Psoas muscle (tissue), 8 donors: ENCODE measurements around the gene UBAC2. TPM values are rescaled to one million over a fixed set of nuclear protein-coding genes. Genes with fewer than 3 reads are reported as not detected.

ENCODE experiments used
- ATAC-seq, 4 donors: fragments of 200-7000 bp; cut with Tn5 transposase; one replicate each; pipeline ENCODE4 v1.9.1; 2020; ENCODE audit warnings: moderate library complexity in 3 of 4, mild to moderate bottlenecking in 2 of 4
- DNase-seq, 2 donors: peaks; one replicate each; pipeline ENCODE4 v3.0.0-alpha.2; 2020
- H3K27ac ChIP-seq: fragments of 200-600 bp; one replicate; pipeline ENCODE4 v1.8.0; 2022
- H3K27me3 ChIP-seq, 3 donors: fragments of 200-600 bp in 1 of 3; one replicate each; pipeline versions ENCODE4 v1.6.1 to v1.8.0; 2013 to 2022; ENCODE audit warnings: low read length in 2 of 3, mild to moderate bottlenecking in 2 of 3, moderate library complexity in 1 of 3; ENCODE audit not compliant: insufficient read depth in 3 of 3
- H3K36me3 ChIP-seq, 2 donors: fragments of 200-600 bp in 1 of 2; one replicate each; pipeline versions ENCODE4 v1.6.1 to v1.8.0; 2013 to 2022; ENCODE audit warnings: low read depth in 1 of 2, mild to moderate bottlenecking in 1 of 2, moderate library complexity in 1 of 2; ENCODE audit not compliant: insufficient read depth in 1 of 2
- H3K4me1 ChIP-seq: fragments of 200-600 bp; one replicate; pipeline ENCODE4 v1.8.0; 2022
- H3K4me3 ChIP-seq: fragments of 200-600 bp; one replicate; pipeline ENCODE4 v1.8.0; 2022; ENCODE audit warnings: mild to moderate bottlenecking
- H3K9me3 ChIP-seq: fragments of 200-600 bp; one replicate; pipeline ENCODE4 v1.8.0; 2022
- WGBS, 3 donors: extraction: QIAGEN DNeasy Blood & Tissue Kit; methylation state at CpG; one replicate each; pipeline versions ENCODE4 v1.1.6 to v1.1.7; 2013; 5-methylcytosine and 5-hydroxymethylcytosine counted together
- intact Hi-C, 2 donors: fragments of 100-400 bp; cut with DNase I; formaldehyde crosslinking; loops; one replicate each; pipeline versions ENCODE4 v1.11.0 to v1.14.2; 2022
- polyA plus RNA-seq, 3 donors: library from polyadenylated mRNA; stranded (reverse); fragments of 200-250 nt; gene quantifications; one replicate each; pipeline ENCODE4 v1.2.3, GENCODE V29; 2013
- total RNA-seq, 4 donors: library from RNA; stranded (reverse); fragmentation: NEBNext Ultra II Directional in 2 of 4; extraction: Animal tissue kit (Norgen Biotek cat#: 25700) in 2 of 4; gene quantifications; one replicate each; pipeline versions ENCODE4 v1.2.1 to v1.2.4, GENCODE V29; 2021 to 2023
- TF ChIP-seq, protein P1 (sequence below): fragments of 200-600 bp; IDR thresholded peaks from one replicate; pipeline ENCODE4 v1.8.0; 2022; ENCODE audit warnings: antibody characterized with exemption
- donor health status: healthy with polysubstance abuse.
- donor health status: DM: no; HTN: no; CAD: no; lungs with moderate emphysema.
- donor health status: Bipolar disorder and iron deficiency.
- donor health status: healthy.
- donor health status: DM: yes; HTN: yes; CAD: no.
- donor health status: DM: no; HTN: no; CAD: no.
- donor health status: DM: no; HTN: no; CAD: no.
- donor health status: DM: yes; HTN: yes; CAD: no.

UBAC2 gene
- total and polyA plus RNA-seq, 7 donors = 54.1 to 97.1 (median 71.7) TPM

- Histone ChIP-seq H3K27ac (no peak overlapping the region), H3K4me1 (no peaks in the 10 kb centered on the region), H3K4me3 (no peak overlapping the region), H3K36me3 (no peaks in the 10 kb centered on the region), H3K27me3 (no peaks in the 10 kb centered on the region), H3K9me3 (no peaks in the 10 kb centered on the region)
- TF ChIP-seq, protein P1, sequence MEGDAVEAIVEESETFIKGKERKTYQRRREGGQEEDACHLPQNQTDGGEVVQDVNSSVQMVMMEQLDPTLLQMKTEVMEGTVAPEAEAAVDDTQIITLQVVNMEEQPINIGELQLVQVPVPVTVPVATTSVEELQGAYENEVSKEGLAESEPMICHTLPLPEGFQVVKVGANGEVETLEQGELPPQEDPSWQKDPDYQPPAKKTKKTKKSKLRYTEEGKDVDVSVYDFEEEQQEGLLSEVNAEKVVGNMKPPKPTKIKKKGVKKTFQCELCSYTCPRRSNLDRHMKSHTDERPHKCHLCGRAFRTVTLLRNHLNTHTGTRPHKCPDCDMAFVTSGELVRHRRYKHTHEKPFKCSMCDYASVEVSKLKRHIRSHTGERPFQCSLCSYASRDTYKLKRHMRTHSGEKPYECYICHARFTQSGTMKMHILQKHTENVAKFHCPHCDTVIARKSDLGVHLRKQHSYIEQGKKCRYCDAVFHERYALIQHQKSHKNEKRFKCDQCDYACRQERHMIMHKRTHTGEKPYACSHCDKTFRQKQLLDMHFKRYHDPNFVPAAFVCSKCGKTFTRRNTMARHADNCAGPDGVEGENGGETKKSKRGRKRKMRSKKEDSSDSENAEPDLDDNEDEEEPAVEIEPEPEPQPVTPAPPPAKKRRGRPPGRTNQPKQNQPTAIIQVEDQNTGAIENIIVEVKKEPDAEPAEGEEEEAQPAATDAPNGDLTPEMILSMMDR = no peak
- intact Hi-C loops = loop anchor here (5.0 to 10.0 kb wide), 2 partner anchors 74 to 302 kb away; no protein-coding TSS in a partner anchor
- no peak for ATAC-seq
- no peak for DNase-seq
- WGBS, 3 donors = 66 to 83% (median 80%) methylated on average over 4 of the region's 4 CpGs
These were observed 7.5 kb upstream of the UBAC2 start for GRCh38 chr13:99193152-99193551.

GRCh38 chr13:99196466-99197116, 4.1 kb upstream of the UBAC2 start:
- WGBS, 3 donors = 69 to 88% (median 71%) methylated on average over 5 of the region's 5 CpGs

GRCh38 chr13:99197117-99197651, 3.5 kb upstream of the UBAC2 start:
- Histone ChIP-seq H3K27me3 (no peaks in the 10 kb centered on the region), H3K36me3 (no peaks in the 10 kb centered on the region), H3K4me1 (peaks cover 2% of the 10 kb centered on the region), H3K9me3 (no peaks in the 10 kb centered on the region), H3K4me3 (no peak overlapping the region), H3K27ac (no peak overlapping the region)
- intact Hi-C loops = loop anchor here in 1 of 2 donors (10.0 kb wide), 1 partner anchor 298 kb away; no protein-coding TSS in a partner anchor
- ATAC-seq (no peak), DNase-seq (no peak)
- TF ChIP-seq, protein P1 = no peak
- WGBS, 3 donors = 39 to 49% (median 48%) methylated on average over 5 of the region's 5 CpGs

More at GRCh38 chr13:99196466-99197116, 4.1 kb upstream of the UBAC2 start:
- intact Hi-C loops = loop anchor here in 1 of 2 donors (1.0 to 10.0 kb wide), 2 partner anchors 17 to 298 kb away; no protein-coding TSS in a partner anchor
- no peak overlapping the region for H3K27ac ChIP-seq
- no peaks in the 10 kb centered on the region for H3K27me3 ChIP-seq
- no peak for DNase-seq
- no peak overlapping the region for H3K4me3 ChIP-seq
- no peaks in the 10 kb centered on the region for H3K36me3 ChIP-seq
- no peaks in the 10 kb centered on the region for H3K4me1 ChIP-seq
- no peak for ATAC-seq
- no peaks in the 10 kb centered on the region for H3K9me3 ChIP-seq
- TF ChIP-seq, protein P1 = peak; percentile 29

GRCh38 chr13:99199541-99200431, 868 bp upstream of the UBAC2 start:
- peaks cover 26% of the 10 kb centered on the region for H3K4me1 ChIP-seq
- H3K36me3 ChIP-seq = no peaks in the 10 kb centered on the region
- TF ChIP-seq, protein P1 = no peak
- H3K9me3 ChIP-seq = no peaks in the 10 kb centered on the region
- intact Hi-C loops = loop anchor here (2.0 to 10.0 kb wide), 4 partner anchors 17 to 295 kb away; no protein-coding TSS in a partner anchor
- no peaks in the 10 kb centered on the region for H3K27me3 ChIP-seq
- H3K4me3 ChIP-seq = peak overlapping the region; percentile 87
- DNase-seq = no peak
- 4 to 6% (median 5%) methylated on average over 33 to 37 of the region's 37 CpGs for WGBS, 3 donors
- peak in 2 of 4 donors; percentile 9 to 34 for ATAC-seq
- H3K27ac ChIP-seq = peak overlapping the region; percentile 94
